ENCODE measurements around the gene FRMD4A.

Gene FRMD4A

DNA sequence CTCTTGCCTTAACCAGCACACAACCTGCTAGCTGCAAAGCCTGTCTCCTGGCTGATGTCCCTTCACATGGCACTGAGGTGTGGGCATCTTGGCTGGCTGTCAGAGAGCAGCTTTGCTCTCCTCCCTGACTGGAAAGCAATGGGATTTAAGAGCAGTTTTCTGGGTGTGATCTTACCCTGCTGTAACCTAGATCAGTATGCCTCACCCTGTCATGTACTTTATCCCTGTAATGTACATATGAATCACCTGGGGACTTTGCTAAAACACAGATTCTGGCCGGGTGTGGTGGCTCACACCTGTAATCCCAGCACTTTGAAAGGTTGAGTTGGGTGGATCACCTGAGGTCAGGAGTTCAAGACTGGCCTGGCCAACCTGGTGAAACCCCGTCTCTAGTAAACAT, 209.9 kb downstream of the FRMD4A start:
- DNase-seq (ENCODE audit: low read depth), result no peak
- TF ChIP-seq, protein P1, sequence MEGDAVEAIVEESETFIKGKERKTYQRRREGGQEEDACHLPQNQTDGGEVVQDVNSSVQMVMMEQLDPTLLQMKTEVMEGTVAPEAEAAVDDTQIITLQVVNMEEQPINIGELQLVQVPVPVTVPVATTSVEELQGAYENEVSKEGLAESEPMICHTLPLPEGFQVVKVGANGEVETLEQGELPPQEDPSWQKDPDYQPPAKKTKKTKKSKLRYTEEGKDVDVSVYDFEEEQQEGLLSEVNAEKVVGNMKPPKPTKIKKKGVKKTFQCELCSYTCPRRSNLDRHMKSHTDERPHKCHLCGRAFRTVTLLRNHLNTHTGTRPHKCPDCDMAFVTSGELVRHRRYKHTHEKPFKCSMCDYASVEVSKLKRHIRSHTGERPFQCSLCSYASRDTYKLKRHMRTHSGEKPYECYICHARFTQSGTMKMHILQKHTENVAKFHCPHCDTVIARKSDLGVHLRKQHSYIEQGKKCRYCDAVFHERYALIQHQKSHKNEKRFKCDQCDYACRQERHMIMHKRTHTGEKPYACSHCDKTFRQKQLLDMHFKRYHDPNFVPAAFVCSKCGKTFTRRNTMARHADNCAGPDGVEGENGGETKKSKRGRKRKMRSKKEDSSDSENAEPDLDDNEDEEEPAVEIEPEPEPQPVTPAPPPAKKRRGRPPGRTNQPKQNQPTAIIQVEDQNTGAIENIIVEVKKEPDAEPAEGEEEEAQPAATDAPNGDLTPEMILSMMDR (IDR thresholded peaks at IDR 0.05; ENCODE audit: low read depth, low read length), result no peak
- TF ChIP-seq MYC (IDR thresholded peaks at IDR 0.05; ENCODE audit: low read depth, low read length) (no peak), POLR2A (IDR thresholded peaks at IDR 0.05; ENCODE audit: extremely low read depth, insufficient read length) (no peak)
- TF ChIP-seq, protein P2, sequence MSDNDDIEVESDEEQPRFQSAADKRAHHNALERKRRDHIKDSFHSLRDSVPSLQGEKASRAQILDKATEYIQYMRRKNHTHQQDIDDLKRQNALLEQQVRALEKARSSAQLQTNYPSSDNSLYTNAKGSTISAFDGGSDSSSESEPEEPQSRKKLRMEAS (IDR thresholded peaks at IDR 0.05; ENCODE audit: low read depth, low read length), result no peak
- no peak overlapping the region for H3K4me3 ChIP-seq (ENCODE audit: low read depth, low read length)

- no peak for TF ChIP-seq POLR2A (IDR thresholded peaks at IDR 0.05; ENCODE audit: extremely low read depth, insufficient read length)
- TF ChIP-seq, protein P2 (IDR thresholded peaks at IDR 0.05; ENCODE audit: low read depth, low read length), result no peak
- TF ChIP-seq MYC (IDR thresholded peaks at IDR 0.05; ENCODE audit: low read depth, low read length), result no peak
- TF ChIP-seq, protein P1 (IDR thresholded peaks at IDR 0.05; ENCODE audit: low read depth, low read length), result no peak
- no peak for DNase-seq (ENCODE audit: low read depth)
- no peak overlapping the region for H3K4me3 ChIP-seq (ENCODE audit: low read depth, low read length)
Observed at GRCh38 chr10:14118953-14119352, 211.8 kb downstream of the FRMD4A start.

- TF ChIP-seq POLR2A (IDR thresholded peaks at IDR 0.05; ENCODE audit: extremely low read depth, insufficient read length), result no peak
- TF ChIP-seq, protein P1 (IDR thresholded peaks at IDR 0.05; ENCODE audit: low read depth, low read length), result no peak
- TF ChIP-seq, protein P2 (IDR thresholded peaks at IDR 0.05; ENCODE audit: low read depth, low read length), result no peak
- TF ChIP-seq MYC (IDR thresholded peaks at IDR 0.05; ENCODE audit: low read depth, low read length), result no peak
- no peak for DNase-seq (ENCODE audit: low read depth)
- no peak overlapping the region for H3K4me3 ChIP-seq (ENCODE audit: low read depth, low read length)
Observed at GRCh38 chr10:14116837-14117236, 213.9 kb downstream of the FRMD4A start.

GRCh38 chr10:14116021-14116420, 214.7 kb downstream of the FRMD4A start:
- no peak for DNase-seq (ENCODE audit: low read depth)
- no peak overlapping the region for H3K4me3 ChIP-seq (ENCODE audit: low read depth, low read length)
- TF ChIP-seq MYC (IDR thresholded peaks at IDR 0.05; ENCODE audit: low read depth, low read length), result no peak
- TF ChIP-seq, protein P2 (IDR thresholded peaks at IDR 0.05; ENCODE audit: low read depth, low read length), result no peak
- TF ChIP-seq POLR2A (IDR thresholded peaks at IDR 0.05; ENCODE audit: extremely low read depth, insufficient read length), result no peak
- TF ChIP-seq, protein P1 (IDR thresholded peaks at IDR 0.05; ENCODE audit: low read depth, low read length), result no peak

DNA sequence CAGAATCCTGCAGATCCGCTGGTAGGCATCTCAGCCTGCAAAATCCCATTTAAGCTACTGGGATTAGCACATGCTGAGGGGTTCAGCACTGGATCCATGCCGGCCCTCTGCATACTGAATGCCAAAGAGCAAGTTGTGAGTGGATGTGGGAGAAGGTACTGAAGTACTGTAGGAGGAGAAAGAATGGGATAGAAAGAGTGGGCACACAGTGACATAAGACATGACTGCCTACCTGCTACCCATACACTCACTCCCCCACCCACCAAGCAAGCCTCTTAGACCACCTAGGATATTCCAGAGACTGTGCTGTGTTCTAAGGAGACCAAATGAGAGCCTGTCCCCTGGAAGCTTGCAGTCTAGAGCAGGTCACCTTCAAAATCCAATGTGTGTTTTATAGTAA, 215.9 kb downstream of the FRMD4A start:
- no peak overlapping the region for H3K4me3 ChIP-seq (ENCODE audit: low read depth, low read length)
- TF ChIP-seq POLR2A (IDR thresholded peaks at IDR 0.05; ENCODE audit: extremely low read depth, insufficient read length) (no peak), MYC (IDR thresholded peaks at IDR 0.05; ENCODE audit: low read depth, low read length) (no peak)
- TF ChIP-seq, protein P1 (IDR thresholded peaks at IDR 0.05; ENCODE audit: low read depth, low read length), result no peak
- TF ChIP-seq, protein P2 (IDR thresholded peaks at IDR 0.05; ENCODE audit: low read depth, low read length), result no peak
- DNase-seq (ENCODE audit: low read depth), result no peak

GRCh38 chr10:14112056-14112455, 218.7 kb downstream of the FRMD4A start:
- no peak for DNase-seq (ENCODE audit: low read depth)
- TF ChIP-seq, protein P2 (IDR thresholded peaks at IDR 0.05; ENCODE audit: low read depth, low read length), result no peak
- TF ChIP-seq POLR2A (IDR thresholded peaks at IDR 0.05; ENCODE audit: extremely low read depth, insufficient read length) (no peak), MYC (IDR thresholded peaks at IDR 0.05; ENCODE audit: low read depth, low read length) (no peak)
- TF ChIP-seq, protein P1 (IDR thresholded peaks at IDR 0.05; ENCODE audit: low read depth, low read length), result no peak
- no peak overlapping the region for H3K4me3 ChIP-seq (ENCODE audit: low read depth, low read length)

Data from NB4 (cell line).